HuH-7 (cell line): ENCODE results near the gene STAT1.

ENCODE experiments used
- DNase-seq: peaks from one replicate; pipeline ENCODE4 v3.0.0; 2011; ENCODE audit warnings: low spot score

The STAT1 gene

DNA sequence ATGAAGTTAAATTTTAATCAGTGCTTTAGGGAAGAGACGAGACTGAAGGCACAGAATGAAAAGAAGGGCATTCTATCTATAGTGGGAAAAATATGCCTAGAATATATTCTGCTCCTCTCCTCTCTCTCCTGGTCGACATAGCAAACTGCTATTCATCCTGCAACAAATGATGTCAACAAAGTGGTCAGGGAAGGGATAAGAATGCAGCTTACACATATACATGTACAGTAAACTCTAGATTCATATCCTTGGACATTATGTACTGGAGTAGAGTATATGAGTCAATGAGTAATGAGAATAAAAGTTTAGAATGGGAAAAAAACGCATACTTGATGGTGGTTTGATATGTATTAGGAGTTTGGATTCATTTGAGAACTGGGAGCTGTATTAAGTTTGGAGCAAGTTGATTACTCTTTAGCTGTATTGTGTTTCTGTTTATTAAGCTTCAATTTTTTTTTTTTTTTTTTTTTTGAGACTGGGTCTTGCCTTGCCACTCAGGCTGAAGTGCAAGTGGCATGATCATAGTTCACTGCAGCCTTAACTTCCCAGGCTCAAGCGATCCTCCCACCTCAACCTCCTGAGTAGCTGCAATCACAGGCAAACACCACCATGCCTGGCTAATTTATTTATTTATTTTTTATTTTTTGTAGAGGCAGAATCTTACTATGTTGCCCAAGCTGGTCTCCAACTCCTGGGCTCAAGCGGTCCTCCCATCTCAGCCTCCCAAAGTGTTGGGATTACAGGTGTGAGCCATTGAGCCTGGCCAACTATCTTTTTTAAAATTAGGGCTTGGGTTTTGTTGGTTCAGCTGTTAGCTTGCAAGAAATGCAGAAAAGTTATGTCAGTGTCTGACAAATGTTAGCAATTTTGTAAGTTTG, 53.8 kb downstream of the STAT1 start:
- no peak for DNase-seq

DNA sequence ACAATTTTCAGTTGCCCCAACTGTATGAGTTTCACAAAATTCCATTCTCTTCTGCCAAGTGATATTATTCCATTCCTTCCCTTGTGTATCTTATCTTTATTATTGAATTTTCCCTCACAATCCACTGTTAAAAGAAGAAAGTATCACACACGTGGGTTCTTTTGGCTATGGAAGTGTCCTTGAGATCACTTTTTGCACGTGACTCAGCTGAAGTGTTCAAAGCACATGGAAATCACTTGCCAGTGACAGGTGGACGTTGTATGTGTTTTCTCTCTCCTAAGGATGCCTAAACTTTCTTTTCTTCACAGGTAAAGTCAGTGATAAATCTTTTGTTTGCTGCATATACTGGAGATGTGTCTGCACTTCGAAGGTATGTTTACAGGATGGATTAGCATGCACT, 60.7 kb downstream of the STAT1 start:
- DNase-seq, result no peak

DNA sequence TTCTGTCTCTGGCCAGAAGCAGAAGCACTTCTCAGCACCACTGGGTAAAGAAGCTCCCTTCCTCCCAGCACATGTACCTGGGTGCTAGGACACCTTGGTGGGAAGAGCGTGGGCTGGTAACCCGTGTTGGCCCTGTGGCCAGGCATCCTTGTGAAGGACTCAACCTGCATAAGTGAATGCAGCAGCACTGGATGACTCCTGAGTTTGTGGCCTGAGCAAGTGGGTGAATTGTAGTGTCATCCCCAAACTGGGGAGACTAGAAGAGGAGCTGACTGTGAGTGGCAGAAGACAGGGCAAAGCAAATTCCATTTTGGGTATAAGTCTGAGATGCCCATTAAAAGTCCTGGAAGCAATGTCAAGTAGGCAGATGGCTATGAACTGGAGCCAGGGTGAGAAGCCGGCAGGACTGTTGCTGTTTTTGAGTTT, 63.4 kb downstream of the STAT1 start:
- DNase-seq, result no peak

DNA sequence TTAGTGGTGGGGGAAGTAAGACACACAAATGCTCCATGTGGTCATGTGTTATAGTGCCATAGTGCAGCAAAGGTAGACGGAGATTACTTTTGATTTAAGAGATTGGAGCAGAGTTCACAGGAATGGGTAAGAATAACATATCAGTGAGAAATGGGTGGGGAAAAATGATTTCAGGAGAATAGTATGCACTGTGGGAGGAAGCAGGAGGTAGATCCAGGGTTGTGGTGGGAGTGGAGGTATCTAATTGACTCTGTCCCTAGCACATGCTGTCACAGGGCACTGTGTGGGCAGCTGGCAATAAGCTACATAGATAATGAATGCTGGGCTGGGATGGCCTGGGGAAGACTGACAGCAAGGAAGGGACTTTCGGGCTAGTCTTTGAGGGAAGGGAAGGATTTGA, 65.3 kb downstream of the STAT1 start:
- DNase-seq, result no peak

DNA sequence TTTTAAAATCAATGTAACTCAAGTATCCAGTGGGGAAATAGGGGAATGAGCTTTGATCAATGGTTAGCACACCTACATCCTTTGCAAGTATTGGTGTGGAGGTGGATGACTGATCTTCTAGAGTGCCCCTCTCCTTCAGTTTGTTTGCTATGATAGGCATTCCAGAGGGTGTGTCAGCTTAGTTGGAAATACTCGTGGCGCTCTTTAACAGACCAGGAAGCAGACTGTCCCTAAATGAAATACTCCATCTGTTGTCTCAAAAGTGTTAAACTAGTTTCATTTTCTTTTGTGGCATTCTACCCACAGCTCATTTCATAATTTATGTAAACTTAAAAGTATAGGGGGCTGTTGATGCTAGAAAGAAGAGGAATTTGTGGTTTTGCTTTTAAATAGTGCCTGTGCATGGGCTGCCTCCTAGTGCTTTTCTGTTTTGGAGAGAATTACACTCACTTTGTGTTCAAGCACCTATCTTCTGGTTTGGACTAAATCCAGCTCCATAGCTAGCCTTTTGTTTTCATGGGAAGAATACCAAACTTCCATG, 66.2 kb downstream of the STAT1 start:
- peak; percentile 10 for DNase-seq

DNA sequence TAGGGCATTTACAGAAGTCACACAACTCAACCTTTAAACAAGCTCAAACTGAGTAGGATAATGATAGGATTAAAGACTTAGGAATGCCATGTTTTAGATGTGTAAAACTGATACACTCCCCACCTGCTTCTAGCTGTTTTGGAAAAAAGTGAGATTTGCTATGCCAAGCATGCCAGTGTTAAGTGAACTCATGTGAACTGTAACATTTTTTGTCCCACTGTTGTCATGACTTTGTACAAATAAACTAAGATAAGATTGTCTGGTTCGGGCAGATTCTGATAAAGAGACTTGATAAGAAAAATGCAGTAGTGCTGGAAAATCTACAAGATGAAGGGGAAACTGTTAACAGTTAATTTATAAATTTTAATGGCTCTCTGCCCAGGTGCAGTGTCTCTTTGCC, 66.8 kb downstream of the STAT1 start:
- no peak for DNase-seq

DNA sequence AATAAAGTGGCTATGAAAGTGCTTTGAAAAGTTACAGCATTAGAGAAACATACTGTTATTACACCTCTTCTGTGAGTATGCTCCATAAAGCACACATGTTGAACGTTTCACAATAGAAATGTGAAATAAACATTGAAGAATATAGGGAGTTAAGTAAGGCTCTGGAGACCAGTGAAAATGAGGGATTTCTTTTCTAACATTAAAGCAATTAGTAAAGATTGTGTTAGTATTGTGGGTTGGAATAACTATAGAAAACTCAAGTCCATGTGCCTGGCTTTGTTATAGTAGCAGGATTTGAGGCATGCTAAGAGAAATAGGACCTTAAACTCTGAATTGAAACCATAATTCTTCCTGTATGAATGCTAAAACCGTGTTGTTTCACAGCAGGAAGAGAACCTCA, 70.3 kb downstream of the STAT1 start:
- no peak for DNase-seq

DNA sequence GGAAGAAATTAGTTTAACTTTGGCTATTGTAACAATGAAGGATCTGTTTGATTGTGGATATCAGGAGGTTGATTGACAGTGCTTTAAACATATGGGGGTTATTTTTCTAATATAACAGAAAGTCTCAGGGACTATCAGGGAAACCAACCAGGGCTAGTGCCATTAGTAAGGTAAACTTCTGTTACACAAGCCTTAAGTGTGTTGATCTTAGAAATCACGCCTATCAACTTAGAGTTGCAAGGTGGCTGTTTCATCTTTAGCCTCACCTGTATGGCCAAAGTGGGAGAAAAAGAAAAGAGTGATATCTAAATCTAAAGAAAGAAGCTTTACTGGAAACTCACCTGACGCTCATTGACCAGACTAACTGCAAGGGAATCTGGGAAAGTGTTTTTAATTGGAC, 71.3 kb downstream of the STAT1 start:
- no peak for DNase-seq

DNA sequence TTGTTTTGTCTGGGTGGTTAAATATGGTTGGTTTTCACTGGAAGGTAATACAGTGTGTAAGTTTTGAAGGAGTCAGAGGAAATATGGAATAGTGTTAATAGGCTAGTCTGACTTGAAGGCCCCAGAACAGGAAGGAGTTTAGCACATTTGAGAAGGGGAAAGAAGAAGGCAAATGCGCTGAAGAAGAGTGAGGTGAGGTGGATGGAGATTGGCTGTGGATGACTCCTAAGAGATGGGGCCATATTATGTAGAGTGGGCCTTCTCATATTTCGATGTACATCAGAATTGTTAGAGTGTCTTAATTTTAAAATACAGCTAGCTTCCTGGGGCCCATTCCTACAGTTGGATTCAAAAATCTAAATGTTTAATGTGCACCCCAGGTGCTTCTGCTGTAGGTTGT, 72.4 kb downstream of the STAT1 start:
- DNase-seq, result no peak

DNA sequence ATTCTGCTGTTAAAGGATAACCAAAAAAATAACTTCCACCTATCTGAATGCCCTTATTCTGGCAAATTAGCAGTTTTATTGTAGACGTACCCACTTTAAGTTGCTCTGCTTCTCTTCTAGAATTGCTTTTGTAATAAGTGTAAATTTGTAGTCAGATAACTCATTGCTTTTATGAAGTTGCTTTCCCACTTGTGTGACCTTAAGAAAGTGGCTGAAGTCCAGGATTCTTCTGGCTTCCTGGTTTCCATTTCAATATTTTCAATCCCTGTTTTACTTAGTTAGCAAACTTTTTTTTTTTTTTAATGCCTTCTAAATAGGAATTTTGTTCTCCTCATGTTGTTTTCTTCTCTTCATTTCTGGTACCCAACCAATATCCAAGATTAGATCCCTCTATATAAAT, 73.5 kb downstream of the STAT1 start:
- no peak for DNase-seq

DNA sequence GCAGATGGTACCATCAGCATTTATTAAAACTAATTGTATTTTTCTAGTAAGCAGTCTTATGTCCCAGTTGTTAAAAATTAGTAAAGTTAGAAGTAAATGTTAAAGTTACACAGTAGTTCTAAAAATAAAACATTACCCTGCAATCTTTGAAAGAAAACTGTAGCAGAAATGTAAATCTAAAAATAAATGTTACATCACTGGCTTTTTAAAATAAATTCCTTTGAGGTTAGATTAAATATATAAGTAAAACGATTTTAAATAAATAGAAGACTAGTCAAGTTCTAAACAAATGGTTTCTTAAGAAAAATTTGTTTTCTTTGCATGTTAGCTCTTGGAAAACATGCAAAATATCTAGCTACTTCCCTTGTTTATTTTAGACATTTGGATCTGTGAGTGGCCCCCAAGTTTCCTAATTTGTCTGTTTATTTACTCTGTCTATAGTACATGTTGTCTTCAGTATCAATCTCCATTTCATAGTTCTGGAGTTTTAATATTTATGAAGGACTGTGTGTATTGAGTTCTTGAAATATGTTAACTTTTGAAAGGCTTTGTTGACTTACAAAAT, 75.1 kb downstream of the STAT1 start:
- no peak for DNase-seq

DNA sequence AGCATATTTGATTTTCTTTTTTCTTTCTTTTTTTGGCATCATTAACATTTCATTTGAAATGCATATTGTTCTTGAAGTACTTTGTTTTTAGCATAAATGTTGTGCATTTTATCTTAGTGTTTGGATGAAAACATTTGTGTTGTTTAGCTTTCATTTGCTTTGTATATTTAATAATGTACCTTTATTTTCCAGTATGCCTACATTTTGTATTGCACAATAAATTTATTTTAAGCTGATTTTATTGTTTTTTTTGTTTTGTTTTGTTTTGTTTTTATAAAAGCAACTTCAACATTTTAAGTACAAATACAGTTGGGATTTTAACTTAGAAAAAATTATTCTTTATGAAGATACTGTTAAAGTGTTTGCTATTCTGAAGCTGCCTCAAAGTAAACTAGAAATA, 78.9 kb downstream of the STAT1 start:
- no peak for DNase-seq

DNA sequence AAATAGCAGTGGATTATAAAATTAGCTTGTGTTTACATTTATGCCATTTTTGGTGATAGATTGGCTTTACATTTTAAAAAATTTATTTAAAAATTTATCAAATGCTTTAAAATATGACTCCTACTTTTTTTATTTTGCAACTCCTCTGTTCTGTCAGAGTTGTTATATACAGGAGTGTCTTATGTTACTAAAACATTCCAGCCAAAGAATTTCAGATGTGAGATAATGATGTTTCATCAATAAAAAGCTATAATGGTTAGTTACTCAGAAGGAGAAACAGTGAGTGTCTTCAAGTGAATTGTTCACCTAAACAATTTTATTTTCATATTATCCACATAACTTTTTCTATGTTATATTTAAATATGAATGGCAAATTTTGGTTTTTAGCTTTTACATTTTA, 80.6 kb downstream of the STAT1 start:
- DNase-seq, result no peak

DNA sequence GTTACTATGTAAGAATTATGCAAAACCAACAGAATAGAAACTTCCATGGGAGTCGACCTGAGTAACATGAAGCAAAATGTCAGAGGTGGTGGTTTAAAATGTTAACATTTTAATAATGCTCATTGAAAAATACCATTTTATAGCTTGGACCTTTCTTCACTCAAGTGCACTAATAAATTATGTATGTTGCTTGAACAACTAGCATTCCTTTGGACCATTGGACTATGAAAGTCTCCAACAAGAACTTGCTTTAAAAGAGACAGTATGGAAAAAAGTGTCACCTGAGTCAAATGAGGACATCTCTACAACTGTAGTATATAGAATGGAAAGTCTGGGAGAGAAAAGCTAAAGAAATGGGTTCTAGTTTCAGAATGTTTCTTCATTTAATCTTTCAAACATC, 81.5 kb downstream of the STAT1 start:
- no peak for DNase-seq

DNA sequence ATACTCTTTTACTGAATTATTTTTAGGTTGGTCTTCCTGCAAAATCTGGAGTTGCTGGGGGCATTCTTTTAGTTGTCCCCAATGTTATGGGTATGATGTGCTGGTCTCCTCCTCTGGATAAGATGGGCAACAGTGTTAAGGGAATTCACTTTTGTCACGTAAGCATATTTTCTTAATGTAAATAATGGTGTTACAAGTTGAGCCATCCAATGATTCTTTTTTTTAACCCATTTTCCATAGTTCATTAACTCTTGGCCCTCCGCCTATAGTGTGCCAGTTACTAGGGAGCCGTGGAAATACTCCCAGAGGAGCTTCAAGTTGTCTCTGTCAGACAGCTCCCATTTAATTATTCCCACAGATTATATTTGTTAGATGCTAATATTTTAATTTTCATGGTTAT, 83.6 kb downstream of the STAT1 start:
- DNase-seq, result no peak

DNA sequence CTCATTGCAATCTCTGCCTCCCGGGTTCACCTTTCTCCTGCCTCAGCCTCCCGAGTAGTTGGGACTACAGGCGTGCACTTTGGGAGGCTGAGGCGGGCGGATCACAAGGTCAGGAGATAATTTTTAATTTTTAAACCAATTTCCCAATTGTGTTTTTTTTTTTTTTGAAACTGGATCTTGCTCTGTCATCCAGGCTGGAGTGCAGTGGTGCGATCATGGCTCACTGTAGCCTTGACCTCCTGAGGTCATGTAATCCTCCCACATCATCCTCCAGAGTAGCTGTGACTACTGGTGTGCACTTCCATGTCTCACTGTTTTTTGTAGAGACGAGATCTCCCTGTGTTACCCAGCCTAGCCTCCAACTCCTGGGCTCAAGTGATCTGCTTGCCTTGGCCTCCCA, 84.1 kb downstream of the STAT1 start:
- no peak for DNase-seq

DNA sequence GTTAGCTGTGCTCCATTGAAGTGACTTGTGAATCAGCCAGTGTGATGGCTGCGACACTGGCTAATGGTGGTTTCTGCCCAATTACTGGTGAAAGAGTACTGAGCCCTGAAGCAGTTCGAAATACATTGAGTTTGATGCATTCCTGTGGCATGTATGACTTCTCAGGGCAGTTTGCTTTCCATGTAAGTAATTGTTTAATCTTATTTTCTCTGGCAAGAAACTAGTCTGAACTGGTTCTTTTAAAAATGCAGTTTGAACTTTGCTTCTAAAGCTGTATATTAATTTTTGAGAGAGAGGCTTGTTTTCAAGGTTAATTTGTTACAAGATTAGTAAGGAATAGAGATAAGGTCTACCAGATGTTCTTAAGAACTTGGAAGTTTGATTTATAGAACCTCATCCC, 86.7 kb downstream of the STAT1 start:
- DNase-seq, result no peak

DNA sequence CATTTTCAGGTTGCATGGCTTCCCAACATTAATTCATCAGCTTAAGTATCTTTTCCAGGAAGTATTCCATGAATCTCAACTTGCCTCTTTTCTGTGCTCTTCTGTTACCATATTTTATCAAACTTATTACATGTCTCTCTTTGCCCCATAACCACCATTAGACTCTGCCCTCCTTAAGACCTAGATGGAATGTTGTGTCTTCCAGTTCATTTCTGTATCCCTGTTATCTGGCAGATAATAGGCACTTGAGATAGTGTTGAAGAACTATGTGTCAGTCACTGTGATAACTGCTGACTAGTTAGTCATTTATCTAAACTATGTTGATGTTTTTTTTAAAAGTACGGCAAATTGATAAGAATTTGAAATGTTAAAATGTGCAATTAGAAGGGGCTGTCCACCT, 91.6 kb downstream of the STAT1 start:
- no peak for DNase-seq

DNA sequence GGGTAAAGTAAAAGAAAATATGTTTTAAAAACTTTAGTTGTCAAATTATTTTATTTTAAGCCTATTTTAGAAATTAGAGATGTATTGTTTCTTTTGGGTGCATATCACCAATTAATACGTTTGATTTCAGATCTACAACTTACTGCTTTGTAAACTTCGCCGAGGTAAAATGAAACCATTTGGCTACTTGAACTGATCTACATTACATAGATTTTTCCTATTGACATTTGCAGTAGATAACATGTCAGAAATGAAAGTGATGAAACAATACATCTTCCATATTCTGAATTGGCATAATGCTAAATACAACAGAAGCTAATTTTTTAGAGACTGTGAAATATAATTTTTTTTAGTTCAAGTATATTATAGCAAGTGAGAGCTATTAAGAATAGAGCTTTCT, 93.9 kb downstream of the STAT1 start:
- no peak for DNase-seq
